Nasal cavity respiratory epithelium epithelial cell of viscerocranial mucosa (primary cell): ENCODE measurements around the gene ALG3. TPM values are rescaled to one million over a fixed set of nuclear protein-coding genes. Genes with fewer than 3 reads are reported as not detected.

ENCODE experiments used
- total RNA-seq: library from RNA; depleted of rRNA; stranded (reverse); fragments of >200 nt; gene quantifications from 2 replicates; pipeline ENCODE4 v1.2.3, GENCODE V29; 2014

ALG3 gene
- total RNA-seq = 41.7 and 45.7 TPM in 2 replicates

DNA sequence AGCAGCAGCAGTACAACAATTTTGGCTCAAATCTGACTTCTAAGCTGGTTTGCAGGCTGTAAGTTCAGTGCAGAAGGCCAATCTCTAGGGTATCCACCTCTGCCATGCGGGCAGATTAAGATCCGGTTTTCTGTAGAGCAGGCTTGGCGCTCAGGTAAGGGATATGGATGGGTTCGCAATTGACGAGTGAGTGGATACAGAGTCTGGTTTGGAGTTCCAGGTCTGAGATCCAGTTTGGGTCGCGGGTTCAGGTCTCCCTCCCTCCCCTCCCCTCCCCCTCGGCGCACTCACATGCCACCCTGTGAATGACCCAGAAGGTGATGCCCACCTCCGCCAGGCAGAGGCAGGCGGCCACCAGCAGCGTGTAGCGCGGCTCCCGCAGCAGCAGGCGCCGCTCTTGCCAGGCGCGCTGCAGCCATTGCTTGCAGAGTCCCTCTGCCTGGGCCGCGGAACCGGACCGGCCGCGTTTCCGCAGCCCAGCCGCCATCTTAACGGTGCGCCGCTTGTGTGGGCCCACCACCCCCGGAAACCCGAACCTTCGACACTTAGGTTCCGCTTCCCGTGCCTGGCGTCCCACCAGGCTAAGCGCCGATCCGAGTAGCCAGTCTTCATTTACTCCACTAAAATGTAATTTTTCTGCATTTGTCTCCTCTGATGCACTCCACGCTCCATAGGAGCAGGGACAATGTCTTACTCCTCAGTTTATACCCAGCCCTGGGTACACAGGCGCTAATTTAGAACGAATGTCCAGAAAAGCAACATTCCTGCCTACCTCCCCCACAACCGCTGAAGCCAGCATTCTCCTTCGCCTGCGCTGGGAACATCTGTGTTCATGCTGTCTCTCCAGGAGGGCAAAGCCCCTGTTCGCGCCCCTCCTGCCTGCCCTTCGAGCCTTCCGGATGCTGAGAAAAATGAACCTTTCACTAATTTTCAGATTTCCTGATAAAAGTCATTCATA, at the start of gene ALG3:
TSS of gene ALG3 (minus strand) at position 509 of the 958 bp plus-strand sequence. CDS start at position 487, 22 bp downstream.

DNA sequence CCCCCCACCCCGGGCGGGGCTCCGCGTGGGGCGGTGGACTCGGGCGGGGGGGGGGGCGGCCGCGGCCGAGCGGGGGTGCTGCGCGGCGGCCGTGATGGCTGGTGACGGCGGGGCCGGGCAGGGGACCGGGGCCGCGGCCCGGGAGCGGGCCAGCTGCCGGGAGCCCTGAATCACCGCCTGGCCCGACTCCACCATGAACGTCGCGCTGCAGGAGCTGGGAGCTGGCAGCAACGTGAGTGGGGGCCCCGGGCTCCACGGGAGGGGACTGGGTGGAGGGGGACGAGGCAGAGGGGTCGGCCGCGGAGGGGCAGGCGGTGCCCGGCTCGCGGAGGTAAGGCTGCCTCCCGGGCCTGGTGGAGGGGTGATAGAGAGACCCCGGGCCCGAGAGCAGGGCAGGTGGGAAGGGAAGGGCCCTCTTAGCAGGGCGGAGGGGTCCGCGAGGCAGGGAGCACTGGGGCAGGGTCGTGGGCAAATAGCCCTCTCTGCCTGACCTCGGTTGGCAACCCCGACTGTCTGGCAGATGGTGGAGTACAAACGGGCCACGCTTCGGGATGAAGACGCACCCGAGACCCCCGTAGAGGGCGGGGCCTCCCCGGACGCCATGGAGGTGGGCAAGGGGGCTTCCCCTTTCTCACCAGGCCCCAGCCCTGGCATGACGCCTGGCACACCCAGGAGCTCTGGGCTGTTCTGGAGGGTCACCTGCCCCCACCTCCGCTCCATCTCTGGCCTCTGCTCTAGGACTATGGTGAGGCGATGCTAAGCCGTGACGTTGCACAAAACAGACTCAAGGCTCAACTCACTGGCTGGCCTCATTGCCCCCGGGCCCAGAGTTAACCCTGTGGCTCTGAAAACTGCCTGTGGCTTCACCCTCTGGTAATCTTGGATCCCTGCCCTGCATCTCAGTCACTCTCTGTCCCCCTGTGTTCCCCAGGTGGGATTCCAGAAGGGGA, 27.5 kb upstream of the ALG3 start, which contains the start of gene ECE2:
TSS of gene ECE2 (plus strand) at position 62 of the 950 bp plus-strand sequence. CDS start at position 194, 132 bp downstream.

DNA sequence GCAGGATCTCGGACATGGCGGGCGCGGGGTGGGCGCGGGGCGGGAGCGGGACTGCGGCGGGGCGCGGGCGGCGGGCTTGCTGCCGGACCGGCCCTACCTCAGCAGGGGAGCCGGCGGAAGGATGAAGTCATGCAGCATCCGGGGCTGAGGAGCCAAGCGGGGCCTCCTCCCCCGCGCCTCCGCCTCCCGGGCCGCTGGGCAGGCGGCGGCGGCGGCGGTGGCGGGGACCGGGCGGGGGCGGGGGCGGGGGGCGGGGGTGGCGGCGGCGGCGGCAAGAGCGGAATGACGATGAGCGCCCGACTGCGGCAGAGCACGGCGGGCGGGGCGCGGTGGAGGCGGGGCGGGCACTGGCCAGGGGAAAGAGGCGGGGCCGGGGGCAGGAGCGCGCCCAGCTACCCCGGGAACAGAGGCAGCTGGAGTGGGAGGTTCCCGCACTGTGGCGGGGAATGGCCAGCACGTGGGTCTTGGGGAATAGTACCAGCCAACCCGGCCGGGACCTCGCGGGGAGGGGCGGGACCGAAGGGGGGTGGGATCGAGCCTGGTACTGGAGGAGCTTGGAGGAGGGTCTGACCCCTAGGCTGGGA, 12.6 kb upstream of the ALG3 start, which contains the start of gene CAMK2N2:
TSS of gene CAMK2N2 (minus strand) at position 284 of the 584 bp plus-strand sequence. CDS start at position 16, 268 bp downstream.

DNA sequence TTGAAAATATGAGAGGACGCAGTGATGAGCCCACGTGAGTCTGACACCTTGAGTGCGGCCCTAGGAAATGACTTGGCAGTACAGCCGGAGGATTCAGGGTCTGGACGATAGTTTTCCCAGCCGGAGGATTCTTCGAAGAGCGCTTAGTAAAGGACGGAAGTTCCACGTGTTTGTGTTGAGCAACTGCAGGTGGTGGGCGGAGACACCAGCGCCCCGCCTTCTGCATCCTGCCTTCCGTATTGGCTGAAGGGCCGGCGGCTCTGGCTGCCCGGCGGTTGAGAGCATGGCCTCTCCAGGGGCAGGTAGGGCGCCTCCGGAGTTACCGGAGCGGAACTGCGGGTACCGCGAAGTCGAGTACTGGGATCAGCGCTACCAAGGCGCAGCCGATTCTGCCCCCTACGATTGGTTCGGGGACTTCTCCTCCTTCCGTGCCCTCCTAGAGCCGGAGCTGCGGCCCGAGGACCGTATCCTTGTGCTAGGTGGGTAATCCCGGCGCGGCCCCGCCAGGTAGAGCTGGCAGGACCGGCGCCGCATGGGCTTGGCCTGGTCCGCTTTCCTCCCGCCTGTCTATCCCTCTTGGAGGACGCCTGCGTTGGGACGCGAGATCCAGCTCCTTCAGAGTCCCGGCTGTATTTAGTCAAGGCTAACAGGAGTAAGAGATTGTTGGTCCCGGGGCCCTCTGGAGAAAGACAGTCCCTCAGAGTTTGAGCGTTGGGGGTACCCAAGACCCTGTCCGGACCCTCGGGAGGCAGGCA, 827 bp upstream of the ALG3 start, which contains the start of gene EEF1AKMT4:
TSS of gene EEF1AKMT4 (plus strand) at position 261 of the 755 bp plus-strand sequence. CDS start at position 284, 23 bp downstream.

DNA sequence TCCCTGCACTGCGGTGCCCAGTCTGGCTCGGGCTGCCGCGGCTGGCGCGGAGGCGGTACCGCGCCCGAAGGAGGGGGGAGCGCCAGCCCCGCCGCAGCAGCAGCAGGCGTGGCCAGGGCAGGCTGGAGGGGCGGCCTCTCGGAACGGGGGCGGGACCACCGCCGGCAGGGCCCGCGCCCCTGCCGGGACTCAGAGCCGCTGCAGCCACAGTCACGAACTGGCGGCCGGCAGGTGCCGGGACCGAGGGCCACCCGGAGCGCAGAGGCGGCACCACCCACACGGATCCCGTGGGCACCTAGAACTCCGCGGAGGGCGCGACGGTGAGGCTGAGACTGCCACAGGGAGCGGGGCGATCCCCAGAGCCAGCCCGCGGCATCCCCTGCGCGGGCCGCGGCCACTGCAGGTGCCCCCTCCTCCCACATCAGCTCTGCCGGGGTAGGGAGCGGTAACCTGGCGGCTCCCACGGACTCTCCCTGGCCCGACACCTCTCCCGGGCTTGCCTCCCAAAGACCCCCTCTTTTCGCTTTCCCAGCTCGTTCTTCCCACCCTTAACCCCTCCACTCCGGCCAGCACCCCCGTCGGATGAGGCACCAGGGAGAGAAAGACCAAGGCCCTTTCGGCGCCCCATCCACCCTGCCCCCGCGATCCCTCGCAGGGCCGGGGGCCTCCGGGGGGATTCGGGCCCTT, 19.2 kb downstream of the ALG3 start, which contains the start of gene VWA5B2:
TSS of gene VWA5B2 (plus strand) at position 192 of the 687 bp plus-strand sequence. CDS start 944 bp downstream, outside the sequence.

Other genes with a start within 250 kb of the ALG3 start
- gene ABCC5, start 231.1 kb downstream of the ALG3 start, total RNA-seq = 11.3 and 49.3 TPM in 2 replicates
- gene HTR3D, start 217.2 kb downstream of the ALG3 start, total RNA-seq = not detected in 2 replicates
- not detected in 2 replicates for gene HTR3C, start 195.9 kb downstream of the ALG3 start, total RNA-seq
- not detected in 2 replicates for gene HTR3E, start 151.9 kb downstream of the ALG3 start, total RNA-seq
- gene EIF2B5, start 113.6 kb downstream of the ALG3 start, total RNA-seq = 31.1 and 37.1 TPM in 2 replicates
- gene DVL3, start 93.6 kb downstream of the ALG3 start, total RNA-seq = 28.0 and 54.0 TPM in 2 replicates
- gene AP2M1, start 74.1 kb downstream of the ALG3 start, total RNA-seq = 155 and 294 TPM in 2 replicates
- 68.0 and 69.3 TPM in 2 replicates for gene ABCF3, start 62.8 kb downstream of the ALG3 start, total RNA-seq
- gene VWA5B2, start 19.4 kb downstream of the ALG3 start, total RNA-seq = not detected in 2 replicates
- 10.3 and 10.9 TPM in 2 replicates for gene EEF1AKMT4, start 710 bp upstream of the ALG3 start, total RNA-seq
- under 0.01 TPM in 1 of 2 replicates, not detected in the other for gene CAMK2N2, start 12.6 kb upstream of the ALG3 start, total RNA-seq
- gene ECE2, start 27.1 kb upstream of the ALG3 start, total RNA-seq = not detected in 2 replicates
- gene PSMD2, start 50.3 kb upstream of the ALG3 start, total RNA-seq = 448 and 508 TPM in 2 replicates
- gene EIF4G1, start 65.6 kb upstream of the ALG3 start, total RNA-seq = 315 and 659 TPM in 2 replicates
- 17.6 and 22.6 TPM in 2 replicates for gene FAM131A, start 88.6 kb upstream of the ALG3 start, total RNA-seq
- gene CLCN2, start 112.6 kb upstream of the ALG3 start, total RNA-seq = 2.1 and 4.8 TPM in 2 replicates
- gene POLR2H, start 112.7 kb upstream of the ALG3 start, total RNA-seq = 47.8 and 50.2 TPM in 2 replicates
- gene THPO, start 129.2 kb upstream of the ALG3 start, total RNA-seq = not detected in 2 replicates
- gene CHRD, start 131.1 kb upstream of the ALG3 start, total RNA-seq = not detected in 2 replicates